ENCODE measurements around the gene ACBD6.

Gene ACBD6

GRCh38 chr1:180539136-180539535 lies 36.8 kb upstream of the ACBD6 start:
- no peak overlapping the region for H2AFZ ChIP-seq (ENCODE audit: low read length)
- TF ChIP-seq CTCF (conservative IDR thresholded peaks at IDR 0.05; ENCODE audit: low read length) (no peak), EZH2phosphoT487 (IDR thresholded peaks at IDR 0.05; ENCODE audit: borderline replicate concordance) (no peak)
- no peaks in the 10 kb centered on the region for H3K9me2 ChIP-seq (replicated peaks; ENCODE audit: low read depth, low read length)
- H3K9me3 ChIP-seq (ENCODE audit: insufficient read depth, low read depth, low read length), result no peaks in the 10 kb centered on the region
- H3K36me3 ChIP-seq (ENCODE audit: insufficient read depth, low read length), result no peaks in the 10 kb centered on the region
- no peak overlapping the region for H3K4me2 ChIP-seq (ENCODE audit: low read depth, low read length, poor library complexity, severe bottlenecking)
- H4K20me1 ChIP-seq (ENCODE audit: insufficient read depth, low read length, poor library complexity, severe bottlenecking), result no peaks in the 10 kb centered on the region
- no peaks in the 10 kb centered on the region for H3K27me3 ChIP-seq (ENCODE audit: insufficient read depth, low read length, poor library complexity, severe bottlenecking)
- no peak overlapping the region for H3K4me3 ChIP-seq (ENCODE audit: low read length, poor library complexity, severe bottlenecking)
- H3K79me2 ChIP-seq (ENCODE audit: insufficient read depth, low read length), result no peaks in the 10 kb centered on the region
- H3K4me1 ChIP-seq (ENCODE audit: insufficient read depth, low read length, poor library complexity, severe bottlenecking), result no peaks in the 10 kb centered on the region
- H3F3A ChIP-seq (ENCODE audit: low read depth), result no peaks in the 10 kb centered on the region
- no peak overlapping the region for H3K9ac ChIP-seq (ENCODE audit: low read depth, low read length, poor library complexity, severe bottlenecking)

- Histone ChIP-seq H3K4me1 (ENCODE audit: insufficient read depth, low read length, poor library complexity, severe bottlenecking) (no peaks in the 10 kb centered on the region), H3K9me3 (ENCODE audit: insufficient read depth, low read depth, low read length) (no peaks in the 10 kb centered on the region), H3K79me2 (ENCODE audit: insufficient read depth, low read length) (no peaks in the 10 kb centered on the region), H3K27me3 (ENCODE audit: insufficient read depth, low read length, poor library complexity, severe bottlenecking) (no peaks in the 10 kb centered on the region), H4K20me1 (ENCODE audit: insufficient read depth, low read length, poor library complexity, severe bottlenecking) (no peaks in the 10 kb centered on the region), H3K4me3 (ENCODE audit: low read length, poor library complexity, severe bottlenecking) (no peak overlapping the region), H3K36me3 (ENCODE audit: insufficient read depth, low read length) (no peaks in the 10 kb centered on the region), H2AFZ (ENCODE audit: low read length) (no peak overlapping the region), H3K9me2 (replicated peaks; ENCODE audit: low read depth, low read length) (no peaks in the 10 kb centered on the region), H3F3A (ENCODE audit: low read depth) (no peaks in the 10 kb centered on the region), H3K9ac (ENCODE audit: low read depth, low read length, poor library complexity, severe bottlenecking) (no peak overlapping the region), H3K4me2 (ENCODE audit: low read depth, low read length, poor library complexity, severe bottlenecking) (no peak overlapping the region)
- TF ChIP-seq EZH2phosphoT487 (IDR thresholded peaks at IDR 0.05; ENCODE audit: borderline replicate concordance) (no peak), CTCF (conservative IDR thresholded peaks at IDR 0.05; ENCODE audit: low read length) (no peak)
Measured at GRCh38 chr1:180536821-180537372, 34.5 kb upstream of the ACBD6 start.

GRCh38 chr1:180535418-180535999 lies 33.1 kb upstream of the ACBD6 start:
- H2AFZ ChIP-seq (ENCODE audit: low read length), result no peak overlapping the region
- no peaks in the 10 kb centered on the region for H3K9me3 ChIP-seq (ENCODE audit: insufficient read depth, low read depth, low read length)
- TF ChIP-seq EZH2phosphoT487 (IDR thresholded peaks at IDR 0.05; ENCODE audit: borderline replicate concordance), result no peak
- no peak for TF ChIP-seq CTCF (conservative IDR thresholded peaks at IDR 0.05; ENCODE audit: low read length)

More at GRCh38 chr1:180535418-180535999, 33.1 kb upstream of the ACBD6 start:
- H3K79me2 ChIP-seq (ENCODE audit: insufficient read depth, low read length), result no peaks in the 10 kb centered on the region
- H4K20me1 ChIP-seq (ENCODE audit: insufficient read depth, low read length, poor library complexity, severe bottlenecking), result no peaks in the 10 kb centered on the region
- H3K4me3 ChIP-seq (ENCODE audit: low read length, poor library complexity, severe bottlenecking), result no peak overlapping the region
- H3K36me3 ChIP-seq (ENCODE audit: insufficient read depth, low read length), result no peaks in the 10 kb centered on the region
- no peaks in the 10 kb centered on the region for H3F3A ChIP-seq (ENCODE audit: low read depth)
- H3K4me1 ChIP-seq (ENCODE audit: insufficient read depth, low read length, poor library complexity, severe bottlenecking), result no peaks in the 10 kb centered on the region
- H3K9ac ChIP-seq (ENCODE audit: low read depth, low read length, poor library complexity, severe bottlenecking), result no peak overlapping the region
- no peaks in the 10 kb centered on the region for H3K27me3 ChIP-seq (ENCODE audit: insufficient read depth, low read length, poor library complexity, severe bottlenecking)
- no peaks in the 10 kb centered on the region for H3K9me2 ChIP-seq (replicated peaks; ENCODE audit: low read depth, low read length)
- no peak overlapping the region for H3K4me2 ChIP-seq (ENCODE audit: low read depth, low read length, poor library complexity, severe bottlenecking)
